GM23338 (cell line): ENCODE data around the gene DOP1A. TPM values are rescaled to one million over a fixed set of nuclear protein-coding genes. Genes with fewer than 3 reads are reported as not detected.

Experiments used
- ATAC-seq: fragments of 200-7000 bp; cut with Tn5 transposase; 3 replicates; pipeline ENCODE4 v1.9.1; 2020
- DNase-seq: peaks from one replicate; pipeline ENCODE4 v3.0.0-alpha.2; 2015; ENCODE audit warnings: low spot score
- H2AFZ ChIP-seq: fragments of 200-600 bp; sonication (generic); 2 replicates; pipeline ENCODE4 v1.8.0; 2016; ENCODE audit warnings: antibody characterized with exemption, mild to moderate bottlenecking, moderate library complexity
- H3F3A ChIP-seq: fragments of 200-600 bp; sonication (generic); replicated peaks from 2 replicates; pipeline ENCODE4 v1.8.0; 2017; ENCODE audit warnings: antibody characterized with exemption, mixed run types, low read depth
- H3K27ac ChIP-seq: fragments of 200-600 bp; sonication (generic); 2 replicates; pipeline ENCODE4 v1.6.1; 2016; ENCODE audit warnings: low read depth
- H3K27me3 ChIP-seq: fragments of 200-600 bp; sonication (generic); 2 replicates; pipeline ENCODE4 v1.8.0; 2016; ENCODE audit warnings: mild to moderate bottlenecking, mixed run types, moderate library complexity; ENCODE audit not compliant: insufficient read depth
- H3K36me3 ChIP-seq: fragments of 200-600 bp; sonication (generic); 2 replicates; pipeline ENCODE4 v1.8.0; 2016; ENCODE audit warnings: mild to moderate bottlenecking; ENCODE audit not compliant: insufficient read depth
- H3K4me1 ChIP-seq: fragments of 200-600 bp; sonication (generic); 2 replicates; pipeline ENCODE4 v1.8.0; 2016; ENCODE audit warnings: mild to moderate bottlenecking, moderate library complexity; ENCODE audit not compliant: insufficient read depth
- H3K4me2 ChIP-seq: fragments of 200-600 bp; sonication (generic); 2 replicates; pipeline ENCODE4 v1.7.1; 2017; ENCODE audit warnings: mixed run types
- H3K4me3 ChIP-seq: fragments of 200-600 bp; sonication (generic); 2 replicates; pipeline ENCODE4 v1.6.1; 2016; ENCODE audit warnings: mixed run types
- H3K79me2 ChIP-seq: fragments of 200-600 bp; sonication (generic); replicated peaks from 2 replicates; pipeline ENCODE4 v1.8.0; 2017; ENCODE audit warnings: mild to moderate bottlenecking; ENCODE audit not compliant: insufficient read depth
- H3K9me2 ChIP-seq: fragments of 200-600 bp; sonication (generic); 2 replicates; pipeline ENCODE4 v1.8.0; 2017; ENCODE audit not compliant: insufficient read depth
- H4K20me1 ChIP-seq: fragments of 200-600 bp; sonication (generic); replicated peaks from 2 replicates; pipeline ENCODE4 v1.8.0; 2017; ENCODE audit warnings: mild to moderate bottlenecking; ENCODE audit not compliant: insufficient read depth
- H3K27ac Mint-ChIP-seq: 2 replicates; pipeline ENCODE4 v1.8.0; 2020; ENCODE audit warnings: inconsistent platforms, mild to moderate bottlenecking, moderate library complexity, mixed read lengths
- H3K27me3 Mint-ChIP-seq: 3 replicates; pipeline ENCODE4 v1.8.0; 2022; ENCODE audit warnings: low read depth, mild to moderate bottlenecking, moderate library complexity, mixed read lengths, inconsistent platforms; ENCODE audit not compliant: insufficient read depth, poor library complexity
- H3K36me3 Mint-ChIP-seq: 3 replicates; pipeline ENCODE4 v1.8.0; 2021; ENCODE audit warnings: low read depth, mild to moderate bottlenecking, inconsistent platforms, moderate library complexity, mixed read lengths
- H3K4me1 Mint-ChIP-seq: 3 replicates; pipeline ENCODE4 v1.8.0; 2020; ENCODE audit warnings: mild to moderate bottlenecking, inconsistent platforms, mixed read lengths
- H3K4me3 Mint-ChIP-seq: 3 replicates; pipeline ENCODE4 v1.8.0; 2021; ENCODE audit warnings: moderate library complexity, mild to moderate bottlenecking, inconsistent platforms, mixed read lengths
- H3K9me3 Mint-ChIP-seq: 3 replicates; pipeline ENCODE4 v1.8.0; 2020; ENCODE audit warnings: moderate library complexity, mild to moderate bottlenecking, inconsistent platforms, mixed read lengths
- CREB1 ChIP-seq: fragments of 250-450 bp; sonication (Bioruptor Pico); IDR thresholded peaks from 2 replicates; pipeline ENCODE4 v1.5.0; 2020; ENCODE audit warnings: low read depth, mild to moderate bottlenecking, moderate library complexity
- EZH2 ChIP-seq: fragments of 200-600 bp; sonication (generic); IDR thresholded peaks from one replicate; pipeline ENCODE4 v1.8.0; 2017; ENCODE audit warnings: antibody characterized with exemption, mild to moderate bottlenecking, low read depth; ENCODE audit not compliant: unreplicated experiment
- EZH2phosphoT487 ChIP-seq: fragments of 200-600 bp; sonication (generic); IDR thresholded peaks from one replicate; pipeline ENCODE4 v1.8.1; 2018; ENCODE audit warnings: antibody characterized with exemption; ENCODE audit not compliant: unreplicated experiment
- JUNB ChIP-seq: IDR thresholded peaks from one replicate; pipeline ENCODE4 v1.6.1; 2016; ENCODE audit warnings: antibody characterized with exemption; ENCODE audit not compliant: unreplicated experiment
- NANOG ChIP-seq: IDR thresholded peaks from 2 replicates; pipeline ENCODE4 v1.6.1; 2016; ENCODE audit warnings: antibody characterized with exemption, borderline replicate concordance
- POLR2AphosphoS5 ChIP-seq: IDR thresholded peaks from 2 replicates; pipeline ENCODE4 v1.6.1; 2016; ENCODE audit warnings: antibody characterized with exemption, low read depth
- STAT1 ChIP-seq: IDR thresholded peaks from one replicate; pipeline ENCODE4 v1.6.1; 2016; ENCODE audit warnings: antibody characterized with exemption; ENCODE audit not compliant: unreplicated experiment
- ZNF114 ChIP-seq: fragments of 250-450 bp; sonication (Bioruptor Pico); IDR thresholded peaks from 2 replicates; pipeline ENCODE4 v1.5.0; 2020; ENCODE audit warnings: mild to moderate bottlenecking, moderate library complexity
- ZNF331 ChIP-seq: fragments of 250-450 bp; sonication (Bioruptor Pico); IDR thresholded peaks from 2 replicates; pipeline ENCODE4 v1.5.0; 2020; ENCODE audit warnings: low read depth, mild to moderate bottlenecking, moderate library complexity
- polyA plus RNA-seq: library from polyadenylated mRNA; unstranded; fragments of >200 nt; fragmentation: Nextera tagmentation; extraction: Ambion mirVana; gene quantifications from 2 replicates; pipeline ENCODE4 v1.2.1, GENCODE V29; 2016
- total RNA-seq: library from RNA; depleted of rRNA; stranded (reverse); fragments of >200 nt; shearing (Covaris generic); gene quantifications from 2 replicates; pipeline ENCODE4 v1.2.3, GENCODE V29; 2014
- TF ChIP-seq, protein P1 (sequence below): IDR thresholded peaks from 2 replicates; pipeline ENCODE4 v1.6.1; 2016; ENCODE audit warnings: antibody characterized with exemption
- TF ChIP-seq, protein P2 (sequence below): IDR thresholded peaks from one replicate; pipeline ENCODE4 v1.6.1; 2018; ENCODE audit warnings: antibody characterized with exemption; ENCODE audit not compliant: unreplicated experiment
- TF ChIP-seq, protein P3 (sequence below): fragments of 250-450 bp; sonication (Bioruptor Pico); IDR thresholded peaks from 2 replicates; pipeline ENCODE4 v1.5.0; 2020; ENCODE audit warnings: mild to moderate bottlenecking, moderate library complexity
- TF ChIP-seq, protein P4 (sequence below), 2 experiments: fragments of 200-600 bp in 1 of 2; sonication (generic) in 1 of 2; conservative IDR thresholded peaks; 2 replicates each; pipeline versions ENCODE4 v1.5.1 to v1.6.1; 2016 to 2017; ENCODE audit warnings: antibody characterized with exemption in 2 of 2, low read depth in 2 of 2, mild to moderate bottlenecking in 2 of 2, moderate library complexity in 1 of 2

The DOP1A gene
- total and polyA plus RNA-seq, 2 experiments from 2014 or later: 3.9 to 18.6 TPM

DNA sequence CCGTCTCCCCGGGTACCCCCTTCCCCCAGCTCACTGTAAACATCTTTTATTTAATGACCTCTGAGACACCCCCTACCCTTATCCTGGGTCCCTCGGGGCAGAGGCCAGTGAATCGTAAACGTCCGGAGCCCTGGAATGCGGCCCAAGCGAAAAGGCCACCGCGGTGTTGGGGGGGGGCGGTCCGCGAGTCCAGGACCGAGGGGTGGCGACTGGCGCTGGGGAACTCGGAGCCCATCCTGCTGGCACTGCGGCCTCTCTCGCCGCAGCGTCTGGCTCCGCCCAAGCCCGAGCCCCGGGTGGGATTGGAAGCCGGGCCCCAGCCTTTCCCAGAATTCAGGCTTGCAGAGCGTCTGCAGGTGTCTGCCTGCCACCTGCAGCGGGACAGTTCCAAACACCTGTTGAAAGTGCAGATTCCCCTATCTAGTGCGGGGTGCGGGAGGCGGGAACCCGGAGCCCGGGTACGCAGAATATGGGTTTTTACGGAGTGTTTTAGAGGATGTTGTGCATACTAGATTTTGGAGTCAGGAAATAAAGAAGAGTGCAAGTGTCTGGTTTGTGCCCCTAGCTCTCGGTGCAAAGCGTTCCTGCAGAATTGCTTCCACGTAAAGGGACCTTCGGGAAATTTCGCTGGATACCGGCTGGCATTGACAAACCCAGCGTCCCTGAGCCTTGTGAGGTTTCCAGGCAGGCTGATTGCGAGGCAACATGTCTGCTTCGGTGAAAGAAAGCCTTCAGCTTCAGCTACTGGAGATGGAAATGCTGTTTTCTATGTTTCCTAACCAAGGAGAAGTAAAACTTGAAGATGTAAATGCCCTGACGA is 126.5 kb downstream of the DOP1A start:
- no peaks in the 10 kb centered on the region for H3F3A ChIP-seq
- H3K27ac ChIP-seq: peak overlapping the region; percentile 81
- no peaks in the 10 kb centered on the region for H3K9me2 ChIP-seq
- peaks cover 37% of the 10 kb centered on the region for H3K79me2 ChIP-seq
- peaks cover 18% of the 10 kb centered on the region for H3K36me3 ChIP-seq
- peaks cover 21% of the 10 kb centered on the region for H4K20me1 ChIP-seq
- Mint-ChIP-seq H3K27ac (peak overlapping the region; percentile 27), H3K27me3 (peaks cover 10% of the 10 kb centered on the region), H3K36me3 (peaks cover 15% of the 10 kb centered on the region), H3K4me1 (peaks cover 16% of the 10 kb centered on the region; the same call in 2 of the 3 replicates), H3K9me3 (no peaks in the 10 kb centered on the region), H3K4me3 (peak overlapping the region; percentile 98)
- peak; percentile 86 for ATAC-seq
- peak; percentile 92 for DNase-seq
- H3K4me2 ChIP-seq: peak overlapping the region; percentile 90
- H3K4me1 ChIP-seq: peaks cover 4% of the 10 kb centered on the region
- H3K27me3 ChIP-seq: no peaks in the 10 kb centered on the region
- TF ChIP-seq NANOG (no peak), ZNF331 (CRISPR knock-in tag) (no peak), STAT1 (no peak), ZNF114 (CRISPR knock-in tag) (no peak), EZH2 (no peak), POLR2AphosphoS5 (no peak), CREB1 (no peak), EZH2phosphoT487 (no peak), JUNB (no peak)
- TF ChIP-seq, protein P1, sequence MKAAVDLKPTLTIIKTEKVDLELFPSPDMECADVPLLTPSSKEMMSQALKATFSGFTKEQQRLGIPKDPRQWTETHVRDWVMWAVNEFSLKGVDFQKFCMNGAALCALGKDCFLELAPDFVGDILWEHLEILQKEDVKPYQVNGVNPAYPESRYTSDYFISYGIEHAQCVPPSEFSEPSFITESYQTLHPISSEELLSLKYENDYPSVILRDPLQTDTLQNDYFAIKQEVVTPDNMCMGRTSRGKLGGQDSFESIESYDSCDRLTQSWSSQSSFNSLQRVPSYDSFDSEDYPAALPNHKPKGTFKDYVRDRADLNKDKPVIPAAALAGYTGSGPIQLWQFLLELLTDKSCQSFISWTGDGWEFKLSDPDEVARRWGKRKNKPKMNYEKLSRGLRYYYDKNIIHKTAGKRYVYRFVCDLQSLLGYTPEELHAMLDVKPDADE: no peak
- TF ChIP-seq, protein P2, sequence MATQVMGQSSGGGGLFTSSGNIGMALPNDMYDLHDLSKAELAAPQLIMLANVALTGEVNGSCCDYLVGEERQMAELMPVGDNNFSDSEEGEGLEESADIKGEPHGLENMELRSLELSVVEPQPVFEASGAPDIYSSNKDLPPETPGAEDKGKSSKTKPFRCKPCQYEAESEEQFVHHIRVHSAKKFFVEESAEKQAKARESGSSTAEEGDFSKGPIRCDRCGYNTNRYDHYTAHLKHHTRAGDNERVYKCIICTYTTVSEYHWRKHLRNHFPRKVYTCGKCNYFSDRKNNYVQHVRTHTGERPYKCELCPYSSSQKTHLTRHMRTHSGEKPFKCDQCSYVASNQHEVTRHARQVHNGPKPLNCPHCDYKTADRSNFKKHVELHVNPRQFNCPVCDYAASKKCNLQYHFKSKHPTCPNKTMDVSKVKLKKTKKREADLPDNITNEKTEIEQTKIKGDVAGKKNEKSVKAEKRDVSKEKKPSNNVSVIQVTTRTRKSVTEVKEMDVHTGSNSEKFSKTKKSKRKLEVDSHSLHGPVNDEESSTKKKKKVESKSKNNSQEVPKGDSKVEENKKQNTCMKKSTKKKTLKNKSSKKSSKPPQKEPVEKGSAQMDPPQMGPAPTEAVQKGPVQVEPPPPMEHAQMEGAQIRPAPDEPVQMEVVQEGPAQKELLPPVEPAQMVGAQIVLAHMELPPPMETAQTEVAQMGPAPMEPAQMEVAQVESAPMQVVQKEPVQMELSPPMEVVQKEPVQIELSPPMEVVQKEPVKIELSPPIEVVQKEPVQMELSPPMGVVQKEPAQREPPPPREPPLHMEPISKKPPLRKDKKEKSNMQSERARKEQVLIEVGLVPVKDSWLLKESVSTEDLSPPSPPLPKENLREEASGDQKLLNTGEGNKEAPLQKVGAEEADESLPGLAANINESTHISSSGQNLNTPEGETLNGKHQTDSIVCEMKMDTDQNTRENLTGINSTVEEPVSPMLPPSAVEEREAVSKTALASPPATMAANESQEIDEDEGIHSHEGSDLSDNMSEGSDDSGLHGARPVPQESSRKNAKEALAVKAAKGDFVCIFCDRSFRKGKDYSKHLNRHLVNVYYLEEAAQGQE: no peak
- TF ChIP-seq, protein P3, sequence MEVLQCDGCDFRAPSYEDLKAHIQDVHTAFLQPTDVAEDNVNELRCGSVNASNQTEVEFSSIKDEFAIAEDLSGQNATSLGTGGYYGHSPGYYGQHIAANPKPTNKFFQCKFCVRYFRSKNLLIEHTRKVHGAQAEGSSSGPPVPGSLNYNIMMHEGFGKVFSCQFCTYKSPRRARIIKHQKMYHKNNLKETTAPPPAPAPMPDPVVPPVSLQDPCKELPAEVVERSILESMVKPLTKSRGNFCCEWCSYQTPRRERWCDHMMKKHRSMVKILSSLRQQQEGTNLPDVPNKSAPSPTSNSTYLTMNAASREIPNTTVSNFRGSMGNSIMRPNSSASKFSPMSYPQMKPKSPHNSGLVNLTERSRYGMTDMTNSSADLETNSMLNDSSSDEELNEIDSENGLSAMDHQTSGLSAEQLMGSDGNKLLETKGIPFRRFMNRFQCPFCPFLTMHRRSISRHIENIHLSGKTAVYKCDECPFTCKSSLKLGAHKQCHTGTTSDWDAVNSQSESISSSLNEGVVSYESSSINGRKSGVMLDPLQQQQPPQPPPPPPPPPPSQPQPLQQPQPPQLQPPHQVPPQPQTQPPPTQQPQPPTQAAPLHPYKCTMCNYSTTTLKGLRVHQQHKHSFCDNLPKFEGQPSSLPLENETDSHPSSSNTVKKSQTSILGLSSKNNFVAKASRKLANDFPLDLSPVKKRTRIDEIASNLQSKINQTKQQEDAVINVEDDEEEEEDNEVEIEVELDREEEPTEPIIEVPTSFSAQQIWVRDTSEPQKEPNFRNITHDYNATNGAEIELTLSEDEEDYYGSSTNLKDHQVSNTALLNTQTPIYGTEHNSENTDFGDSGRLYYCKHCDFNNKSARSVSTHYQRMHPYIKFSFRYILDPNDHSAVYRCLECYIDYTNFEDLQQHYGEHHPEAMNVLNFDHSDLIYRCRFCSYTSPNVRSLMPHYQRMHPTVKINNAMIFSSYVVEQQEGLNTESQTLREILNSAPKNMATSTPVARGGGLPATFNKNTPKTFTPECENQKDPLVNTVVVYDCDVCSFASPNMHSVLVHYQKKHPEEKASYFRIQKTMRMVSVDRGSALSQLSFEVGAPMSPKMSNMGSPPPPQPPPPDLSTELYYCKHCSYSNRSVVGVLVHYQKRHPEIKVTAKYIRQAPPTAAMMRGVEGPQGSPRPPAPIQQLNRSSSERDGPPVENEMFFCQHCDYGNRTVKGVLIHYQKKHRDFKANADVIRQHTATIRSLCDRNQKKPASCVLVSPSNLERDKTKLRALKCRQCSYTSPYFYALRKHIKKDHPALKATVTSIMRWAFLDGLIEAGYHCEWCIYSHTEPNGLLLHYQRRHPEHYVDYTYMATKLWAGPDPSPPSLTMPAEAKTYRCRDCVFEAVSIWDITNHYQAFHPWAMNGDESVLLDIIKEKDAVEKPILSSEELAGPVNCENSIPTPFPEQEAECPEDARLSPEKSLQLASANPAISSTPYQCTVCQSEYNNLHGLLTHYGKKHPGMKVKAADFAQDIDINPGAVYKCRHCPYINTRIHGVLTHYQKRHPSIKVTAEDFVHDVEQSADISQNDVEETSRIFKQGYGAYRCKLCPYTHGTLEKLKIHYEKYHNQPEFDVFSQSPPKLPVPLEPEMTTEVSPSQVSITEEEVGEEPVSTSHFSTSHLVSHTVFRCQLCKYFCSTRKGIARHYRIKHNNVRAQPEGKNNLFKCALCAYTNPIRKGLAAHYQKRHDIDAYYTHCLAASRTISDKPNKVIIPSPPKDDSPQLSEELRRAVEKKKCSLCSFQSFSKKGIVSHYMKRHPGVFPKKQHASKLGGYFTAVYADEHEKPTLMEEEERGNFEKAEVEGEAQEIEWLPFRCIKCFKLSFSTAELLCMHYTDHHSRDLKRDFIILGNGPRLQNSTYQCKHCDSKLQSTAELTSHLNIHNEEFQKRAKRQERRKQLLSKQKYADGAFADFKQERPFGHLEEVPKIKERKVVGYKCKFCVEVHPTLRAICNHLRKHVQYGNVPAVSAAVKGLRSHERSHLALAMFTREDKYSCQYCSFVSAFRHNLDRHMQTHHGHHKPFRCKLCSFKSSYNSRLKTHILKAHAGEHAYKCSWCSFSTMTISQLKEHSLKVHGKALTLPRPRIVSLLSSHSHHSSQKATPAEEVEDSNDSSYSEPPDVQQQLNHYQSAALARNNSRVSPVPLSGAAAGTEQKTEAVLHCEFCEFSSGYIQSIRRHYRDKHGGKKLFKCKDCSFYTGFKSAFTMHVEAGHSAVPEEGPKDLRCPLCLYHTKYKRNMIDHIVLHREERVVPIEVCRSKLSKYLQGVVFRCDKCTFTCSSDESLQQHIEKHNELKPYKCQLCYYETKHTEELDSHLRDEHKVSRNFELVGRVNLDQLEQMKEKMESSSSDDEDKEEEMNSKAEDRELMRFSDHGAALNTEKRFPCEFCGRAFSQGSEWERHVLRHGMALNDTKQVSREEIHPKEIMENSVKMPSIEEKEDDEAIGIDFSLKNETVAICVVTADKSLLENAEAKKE (CRISPR knock-in tag): no peak
- TF ChIP-seq, protein P4, sequence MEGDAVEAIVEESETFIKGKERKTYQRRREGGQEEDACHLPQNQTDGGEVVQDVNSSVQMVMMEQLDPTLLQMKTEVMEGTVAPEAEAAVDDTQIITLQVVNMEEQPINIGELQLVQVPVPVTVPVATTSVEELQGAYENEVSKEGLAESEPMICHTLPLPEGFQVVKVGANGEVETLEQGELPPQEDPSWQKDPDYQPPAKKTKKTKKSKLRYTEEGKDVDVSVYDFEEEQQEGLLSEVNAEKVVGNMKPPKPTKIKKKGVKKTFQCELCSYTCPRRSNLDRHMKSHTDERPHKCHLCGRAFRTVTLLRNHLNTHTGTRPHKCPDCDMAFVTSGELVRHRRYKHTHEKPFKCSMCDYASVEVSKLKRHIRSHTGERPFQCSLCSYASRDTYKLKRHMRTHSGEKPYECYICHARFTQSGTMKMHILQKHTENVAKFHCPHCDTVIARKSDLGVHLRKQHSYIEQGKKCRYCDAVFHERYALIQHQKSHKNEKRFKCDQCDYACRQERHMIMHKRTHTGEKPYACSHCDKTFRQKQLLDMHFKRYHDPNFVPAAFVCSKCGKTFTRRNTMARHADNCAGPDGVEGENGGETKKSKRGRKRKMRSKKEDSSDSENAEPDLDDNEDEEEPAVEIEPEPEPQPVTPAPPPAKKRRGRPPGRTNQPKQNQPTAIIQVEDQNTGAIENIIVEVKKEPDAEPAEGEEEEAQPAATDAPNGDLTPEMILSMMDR (conservative IDR thresholded peaks at IDR 0.05; ENCODE audit: low read depth in 2 of 2): no peak
- peak overlapping the region; percentile 96 for H2AFZ ChIP-seq
- peak overlapping the region; percentile 96 for H3K4me3 ChIP-seq
